Measurements from ENCODE around the gene SYK. TPM values are rescaled to one million over a fixed set of nuclear protein-coding genes. Genes with fewer than 3 reads are reported as not detected.

Gene SYK
- total RNA-seq, 4 donors from 2014 or later, result 50.7 to 107 (median 87.1) TPM

DNA sequence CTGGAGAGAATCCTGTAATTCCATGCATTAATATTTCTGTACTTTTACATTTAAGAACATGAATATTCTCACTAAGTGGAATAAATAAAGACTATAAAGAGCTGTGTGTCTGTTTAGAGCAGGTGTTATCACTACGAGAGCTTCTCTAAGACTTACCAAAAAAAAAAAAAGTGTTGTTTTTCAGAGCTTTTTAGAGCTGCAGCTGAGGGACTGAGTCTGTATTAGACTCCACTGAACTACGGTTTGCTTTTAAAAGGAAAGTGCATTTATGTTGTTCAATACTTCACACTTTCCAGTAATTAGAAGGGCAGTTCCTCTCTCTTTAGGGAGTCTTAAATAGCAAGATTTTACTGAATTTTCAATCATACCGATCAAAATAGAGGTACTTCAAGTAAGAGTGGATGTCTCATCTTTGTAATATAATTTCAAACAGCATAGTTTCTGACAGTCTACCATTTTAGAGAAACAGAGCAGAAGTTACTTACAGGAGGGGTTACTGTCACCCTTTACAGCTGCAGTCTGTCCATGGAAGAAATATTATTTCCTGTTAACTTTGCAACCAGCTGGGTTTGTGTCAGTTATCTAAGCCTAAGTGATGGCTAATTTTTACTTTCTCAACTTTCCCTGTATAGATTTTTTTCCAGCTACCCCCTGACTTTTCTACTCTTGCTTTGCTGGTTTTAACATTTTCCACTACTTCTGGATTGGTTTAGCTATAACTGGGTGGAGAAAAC, 2.4 kb downstream of the SYK start:
- no peaks in the 10 kb centered on the region for H3K36me3 ChIP-seq
- H3K4me3 ChIP-seq (replicated peaks in 1 of 3), result peak overlapping the region in 2 of 3 donors; percentile 31 to 41
- no peaks in the 10 kb centered on the region for H3K9me3 ChIP-seq
- H3K4me1 ChIP-seq, result peaks cover 50 to 54% of the 10 kb centered on the region in 2 donors
- H3K27ac ChIP-seq, result peak overlapping the region; percentile 76 to 95 (median 94)
- intact Hi-C loops (cut with DNase I), result no loop called here
- 29 to 31% methylated on average over 3 of the region's 3 CpGs for WGBS, 2 donors
- no peaks in the 10 kb centered on the region for H3K27me3 ChIP-seq
- no peak for DNase-seq
- no peak for TF ChIP-seq POLR2A (IDR thresholded peaks at IDR 0.05)
- TF ChIP-seq, protein P1, sequence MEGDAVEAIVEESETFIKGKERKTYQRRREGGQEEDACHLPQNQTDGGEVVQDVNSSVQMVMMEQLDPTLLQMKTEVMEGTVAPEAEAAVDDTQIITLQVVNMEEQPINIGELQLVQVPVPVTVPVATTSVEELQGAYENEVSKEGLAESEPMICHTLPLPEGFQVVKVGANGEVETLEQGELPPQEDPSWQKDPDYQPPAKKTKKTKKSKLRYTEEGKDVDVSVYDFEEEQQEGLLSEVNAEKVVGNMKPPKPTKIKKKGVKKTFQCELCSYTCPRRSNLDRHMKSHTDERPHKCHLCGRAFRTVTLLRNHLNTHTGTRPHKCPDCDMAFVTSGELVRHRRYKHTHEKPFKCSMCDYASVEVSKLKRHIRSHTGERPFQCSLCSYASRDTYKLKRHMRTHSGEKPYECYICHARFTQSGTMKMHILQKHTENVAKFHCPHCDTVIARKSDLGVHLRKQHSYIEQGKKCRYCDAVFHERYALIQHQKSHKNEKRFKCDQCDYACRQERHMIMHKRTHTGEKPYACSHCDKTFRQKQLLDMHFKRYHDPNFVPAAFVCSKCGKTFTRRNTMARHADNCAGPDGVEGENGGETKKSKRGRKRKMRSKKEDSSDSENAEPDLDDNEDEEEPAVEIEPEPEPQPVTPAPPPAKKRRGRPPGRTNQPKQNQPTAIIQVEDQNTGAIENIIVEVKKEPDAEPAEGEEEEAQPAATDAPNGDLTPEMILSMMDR (IDR thresholded peaks at IDR 0.05), result no peak

DNA sequence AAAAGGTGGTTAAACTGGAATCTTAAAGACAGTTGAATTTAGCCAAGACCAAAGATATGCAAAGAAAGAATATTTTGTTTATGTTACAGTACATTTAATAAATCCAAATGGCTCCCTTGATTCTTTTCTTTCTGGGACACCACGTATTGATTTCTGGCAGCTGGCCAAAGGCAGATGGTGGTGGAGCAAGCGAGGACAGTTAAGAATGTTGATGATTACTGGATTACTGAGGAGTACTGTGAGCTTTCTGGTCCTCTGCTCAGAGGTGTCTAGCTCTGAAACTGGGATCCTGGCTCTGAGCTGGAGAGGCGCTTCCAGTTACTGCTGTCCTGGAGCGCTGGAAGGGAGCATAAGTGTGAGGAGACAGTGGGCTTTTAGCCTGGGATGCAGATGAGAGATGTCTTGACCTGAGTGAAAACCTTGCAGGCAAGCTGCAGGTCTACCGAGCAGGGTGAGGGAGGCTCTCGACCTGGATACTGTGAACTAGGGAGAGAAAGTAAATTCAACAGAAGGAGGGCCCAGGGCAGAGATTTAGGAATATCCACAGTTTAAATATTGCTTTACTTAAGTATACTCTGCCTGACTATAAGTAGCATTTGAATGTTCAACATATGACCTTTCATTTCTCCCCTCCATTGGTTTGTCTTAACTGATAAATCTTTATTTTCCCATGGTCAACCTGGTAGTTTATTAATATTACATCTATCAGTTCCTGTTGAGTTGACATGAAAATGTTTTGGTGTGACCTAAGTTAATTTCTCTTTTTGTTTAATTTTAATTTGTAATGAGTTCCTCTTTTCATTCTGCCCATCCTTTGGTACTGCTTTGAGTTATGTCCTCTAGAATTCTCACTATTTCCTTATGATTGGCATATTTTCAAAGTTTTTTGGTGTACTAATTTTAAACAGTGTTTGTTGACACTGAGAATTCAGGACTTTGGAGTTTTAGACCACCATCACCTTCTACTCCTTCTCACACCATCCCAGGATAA, 3.7 kb downstream of the SYK start:
- TF ChIP-seq, protein P1 (IDR thresholded peaks at IDR 0.05), result no peak
- TF ChIP-seq POLR2A (IDR thresholded peaks at IDR 0.05), result no peak
- no peaks in the 10 kb centered on the region for H3K9me3 ChIP-seq
- peak overlapping the region in 1 of 3 donors; percentile 7 for H3K4me3 ChIP-seq (replicated peaks in 1 of 3)
- intact Hi-C loops (cut with DNase I), result no loop called here
- DNase-seq, result peak in 1 of 2 donors; percentile 19
- peaks cover 61 to 67% of the 10 kb centered on the region in 2 donors for H3K4me1 ChIP-seq
- 46% methylated on average over 6 of the region's 6 CpGs for WGBS, 2 donors
- H3K36me3 ChIP-seq, result no peaks in the 10 kb centered on the region
- H3K27me3 ChIP-seq, result no peaks in the 10 kb centered on the region
- H3K27ac ChIP-seq, result peak overlapping the region; percentile 76 to 95 (median 94)

DNA sequence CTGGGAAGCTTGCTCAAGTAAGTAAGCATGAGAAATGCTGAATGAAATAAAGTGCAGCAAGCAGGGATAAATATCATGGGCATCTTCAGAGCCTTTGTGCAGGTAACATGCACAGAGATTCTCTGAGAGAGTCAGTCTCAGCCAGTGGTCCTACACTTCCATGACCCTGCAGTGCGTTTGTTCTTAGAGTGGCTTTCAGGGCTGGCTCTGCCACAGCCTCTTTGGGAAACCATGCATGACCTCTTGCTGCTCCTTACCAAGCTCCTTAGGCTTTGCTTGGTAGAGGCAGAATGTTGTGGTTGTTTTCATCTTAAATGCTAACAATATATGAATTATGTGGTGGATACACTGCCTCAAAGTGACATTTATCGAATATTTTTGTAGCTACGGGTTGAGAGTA, 5.4 kb downstream of the SYK start:
- TF ChIP-seq, protein P1 (IDR thresholded peaks at IDR 0.05), result no peak
- TF ChIP-seq POLR2A (IDR thresholded peaks at IDR 0.05), result peak in 1 of 2 donors; percentile 13
- WGBS, 2 donors, result 28 to 47% methylated on average over 3 of the region's 3 CpGs
- Histone ChIP-seq H3K4me3 (replicated peaks in 1 of 3) (no peak overlapping the region), H3K9me3 (no peaks in the 10 kb centered on the region), H3K27ac (peak overlapping the region; percentile 68 to 76 (median 72)), H3K27me3 (no peaks in the 10 kb centered on the region), H3K4me1 (peaks cover 67 to 73% of the 10 kb centered on the region in 2 donors), H3K36me3 (no peaks in the 10 kb centered on the region)
- DNase-seq, result peak; percentile 51 to 59
- intact Hi-C loops (cut with DNase I), result no loop called here

DNA sequence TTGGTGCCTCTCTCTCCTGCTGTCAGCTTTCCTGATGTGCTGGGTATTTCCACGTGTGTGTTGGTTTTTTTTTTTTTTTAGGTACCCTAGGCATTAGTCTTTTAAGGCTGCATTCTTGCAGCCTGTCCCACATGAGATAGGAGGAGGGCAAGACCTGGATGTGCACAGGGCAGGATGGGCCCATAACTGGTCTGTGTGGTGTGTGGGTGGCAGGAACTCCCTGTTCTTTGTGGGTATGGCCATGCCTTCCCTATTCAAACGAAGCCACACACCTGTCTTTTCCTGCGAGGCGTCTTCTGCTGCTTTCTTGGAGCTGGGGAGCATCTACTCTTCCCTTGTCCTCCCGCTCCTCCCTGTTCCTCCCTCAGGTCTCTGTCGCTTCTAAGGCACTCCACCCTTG, 6.8 kb downstream of the SYK start:
- no peaks in the 10 kb centered on the region for H3K36me3 ChIP-seq
- no peak for DNase-seq
- WGBS, 2 donors, result 57 to 67% methylated on average over 6 of the region's 6 CpGs
- intact Hi-C loops (cut with DNase I), result no loop called here
- H3K4me3 ChIP-seq (replicated peaks in 1 of 3), result no peak overlapping the region
- peak overlapping the region in 2 of 3 donors; percentile 72 to 76 for H3K27ac ChIP-seq
- H3K4me1 ChIP-seq, result peaks cover 67 to 80% of the 10 kb centered on the region in 2 donors
- no peak for TF ChIP-seq POLR2A (IDR thresholded peaks at IDR 0.05)
- TF ChIP-seq, protein P1 (IDR thresholded peaks at IDR 0.05), result no peak
- H3K27me3 ChIP-seq, result no peaks in the 10 kb centered on the region
- no peaks in the 10 kb centered on the region for H3K9me3 ChIP-seq

Data from thyroid gland (tissue), 4 donors.